H9 (cell line): Measurements from ENCODE around the gene CACNA1D. TPM values are rescaled to one million over a fixed set of nuclear protein-coding genes. Genes with fewer than 3 reads are reported as not detected.

Experiments used
- DNase-seq: peaks from one replicate; pipeline ENCODE4 v3.0.0-alpha.2; 2017
- H2AFZ ChIP-seq: one replicate; pipeline ENCODE4 v1.6.1; 2013; ENCODE audit warnings: mild to moderate bottlenecking, low read length, control low read depth, moderate library complexity
- H2AK5ac ChIP-seq: 2 replicates; pipeline ENCODE4 v1.6.1; 2013; ENCODE audit warnings: low read length, control low read depth, mixed read lengths; ENCODE audit not compliant: insufficient read length
- H2BK120ac ChIP-seq: one replicate; pipeline ENCODE4 v1.6.1; 2013; ENCODE audit warnings: low read depth, mild to moderate bottlenecking, low read length, control low read depth, inconsistent platforms; ENCODE audit not compliant: poor library complexity, severe bottlenecking
- H2BK12ac ChIP-seq: 2 replicates; pipeline ENCODE4 v1.6.1; 2013; ENCODE audit warnings: low read length, control low read depth, mixed read lengths, low read depth; ENCODE audit not compliant: insufficient read length
- H2BK15ac ChIP-seq: 2 replicates; pipeline ENCODE4 v1.6.1; 2013; ENCODE audit warnings: low read depth, low read length, control low read depth
- H2BK20ac ChIP-seq: one replicate; pipeline ENCODE4 v1.6.1; 2013; ENCODE audit warnings: low read depth, mild to moderate bottlenecking, low read length, control low read depth, inconsistent platforms; ENCODE audit not compliant: poor library complexity, severe bottlenecking
- H2BK5ac ChIP-seq: 2 replicates; pipeline ENCODE4 v1.6.1; 2013; ENCODE audit warnings: low read length, control low read depth, mixed read lengths; ENCODE audit not compliant: insufficient read length
- H3K14ac ChIP-seq: 2 replicates; pipeline ENCODE4 v1.6.1; 2013; ENCODE audit warnings: low read length, control low read depth; ENCODE audit not compliant: insufficient read depth
- H3K18ac ChIP-seq: 2 replicates; pipeline ENCODE4 v1.6.1; 2013; ENCODE audit warnings: low read depth, mild to moderate bottlenecking, mixed read lengths, low read length, control low read depth; ENCODE audit not compliant: insufficient read length
- H3K23ac ChIP-seq: 2 replicates; pipeline ENCODE4 v1.6.1; 2013; ENCODE audit warnings: low read length, control low read depth, mixed read lengths, low read depth; ENCODE audit not compliant: insufficient read length
- H3K23me2 ChIP-seq: 2 replicates; pipeline ENCODE4 v1.6.1; 2013; ENCODE audit warnings: low read depth, mild to moderate bottlenecking, mixed read lengths, low read length, control low read depth; ENCODE audit not compliant: insufficient read length, poor library complexity, severe bottlenecking
- H3K27ac ChIP-seq: 2 replicates; pipeline ENCODE4 v1.5.1; 2013; ENCODE audit warnings: low read length, control low read depth, mixed read lengths, low read depth; ENCODE audit not compliant: insufficient read length
- H3K27me3 ChIP-seq: 2 replicates; pipeline ENCODE4 v1.6.1; 2013; ENCODE audit warnings: low read length, control low read depth, inconsistent platforms; ENCODE audit not compliant: insufficient read depth
- H3K4ac ChIP-seq: 2 replicates; pipeline ENCODE4 v1.6.1; 2013; ENCODE audit warnings: low read depth, mild to moderate bottlenecking, control low read depth, inconsistent platforms, low read length, moderate library complexity
- H3K4me1 ChIP-seq: 2 replicates; pipeline ENCODE4 v1.6.1; 2013; ENCODE audit warnings: low read length, control low read depth, inconsistent platforms; ENCODE audit not compliant: insufficient read depth
- H3K4me2 ChIP-seq: 2 replicates; pipeline ENCODE4 v1.6.1; 2013; ENCODE audit warnings: low read length, control low read depth, mixed read lengths; ENCODE audit not compliant: insufficient read length, insufficient read depth
- H3K56ac ChIP-seq: 2 replicates; pipeline ENCODE4 v1.6.1; 2013; ENCODE audit warnings: low read depth, mild to moderate bottlenecking, mixed read lengths, low read length, control low read depth; ENCODE audit not compliant: insufficient read length
- H3K79me1 ChIP-seq: 2 replicates; pipeline ENCODE4 v1.6.1; 2013; ENCODE audit warnings: low read depth, mild to moderate bottlenecking, moderate library complexity, low read length, control low read depth, inconsistent platforms; ENCODE audit not compliant: insufficient read depth, poor library complexity, severe bottlenecking
- H3K79me2 ChIP-seq: 2 replicates; pipeline ENCODE4 v1.6.1; 2013; ENCODE audit warnings: low read length, control low read depth, inconsistent platforms; ENCODE audit not compliant: insufficient read depth
- H3K9ac ChIP-seq: 2 replicates; pipeline ENCODE4 v1.6.1; 2013; ENCODE audit warnings: low read length, control low read depth, mixed read lengths; ENCODE audit not compliant: insufficient read length; ENCODE audit errors: extremely low read depth
- H3K9me3 ChIP-seq: one replicate; pipeline ENCODE4 v1.6.1; 2013; ENCODE audit warnings: low read depth, low read length, inconsistent platforms; ENCODE audit not compliant: control insufficient read depth
- H3T11ph ChIP-seq: one replicate; pipeline ENCODE4 v1.6.1; 2013; ENCODE audit warnings: mild to moderate bottlenecking, low read length, control low read depth, inconsistent platforms
- H4K20me1 ChIP-seq: one replicate; pipeline ENCODE4 v1.6.1; 2013; ENCODE audit not compliant: control insufficient read depth, insufficient read length, insufficient read depth
- H4K5ac ChIP-seq: 2 replicates; pipeline ENCODE4 v1.6.1; 2013; ENCODE audit warnings: low read depth, mild to moderate bottlenecking, mixed read lengths, low read length, control low read depth; ENCODE audit not compliant: insufficient read length
- H4K8ac ChIP-seq: replicated peaks from 2 replicates; pipeline ENCODE4 v1.6.1; 2013; ENCODE audit warnings: low read length, control low read depth, mixed read lengths, low read depth; ENCODE audit not compliant: insufficient read length
- H4K91ac ChIP-seq: 2 replicates; pipeline ENCODE4 v1.6.1; 2013; ENCODE audit warnings: low read depth, mild to moderate bottlenecking, moderate library complexity, mixed read lengths, low read length, control low read depth; ENCODE audit not compliant: insufficient read length
- H3K27ac Mint-ChIP-seq, 3 experiments: 2 replicates in 2 of 3; 3 replicates in 1 of 3; pipeline ENCODE4 v1.8.0; 2020 to 2021; ENCODE audit warnings: mixed read lengths in 3 of 3, mild to moderate bottlenecking in 1 of 3, moderate library complexity in 1 of 3
- H3K27me3 Mint-ChIP-seq: 2 replicates; pipeline ENCODE4 v1.8.0; 2021; ENCODE audit warnings: low read depth, mild to moderate bottlenecking, moderate library complexity, mixed read lengths
- H3K36me3 Mint-ChIP-seq, 3 experiments: 2 replicates in 2 of 3; 3 replicates in 1 of 3; pipeline ENCODE4 v1.8.0; 2020 to 2021; ENCODE audit warnings: low read depth in 3 of 3, mixed read lengths in 3 of 3; ENCODE audit not compliant: insufficient read depth in 1 of 3
- H3K4me1 Mint-ChIP-seq, 2 experiments: 2 replicates each; pipeline ENCODE4 v1.8.0; 2020; ENCODE audit warnings: mixed read lengths in 2 of 2
- H3K4me3 Mint-ChIP-seq, 2 experiments: 2 replicates in 1 of 2; 3 replicates in 1 of 2; pipeline ENCODE4 v1.8.0; 2020 to 2021; ENCODE audit warnings: mild to moderate bottlenecking in 2 of 2, mixed read lengths in 2 of 2, moderate library complexity in 1 of 2
- H3K9me3 Mint-ChIP-seq, 2 experiments: 2 replicates in 1 of 2; 3 replicates in 1 of 2; pipeline ENCODE4 v1.8.0; 2020; ENCODE audit warnings: mild to moderate bottlenecking in 2 of 2, mixed read lengths in 2 of 2, moderate library complexity in 1 of 2
- CTCF ChIP-seq: fragments of 200-600 bp; sonication (generic); conservative IDR thresholded peaks from 3 replicates; pipeline ENCODE4 v1.8.0; 2021; ENCODE audit warnings: antibody characterized with exemption, mild to moderate bottlenecking
- WGBS: extraction: QIAGEN DNeasy Blood & Tissue Kit; methylation state at CpG from one replicate; pipeline ENCODE4 v1.1.7; 2013; ENCODE audit warnings: missing lambda C conversion rate, low lambda C conversion rate, mixed read lengths; ENCODE audit not compliant: insufficient read length; ENCODE audit errors: extremely low coverage; 5-methylcytosine and 5-hydroxymethylcytosine counted together
- total RNA-seq: library from RNA; stranded (reverse); gene quantifications from 2 replicates; pipeline ENCODE4 v1.2.1, GENCODE V29; 2021

CACNA1D gene
- total RNA-seq, 1 experiment from 2014 or later: 3.5 TPM

- Histone ChIP-seq H3K9ac (no peak overlapping the region), H3K23me2 (no peaks in the 10 kb centered on the region), H2BK15ac (no peak overlapping the region), H3K4me2 (no peak overlapping the region), H3K79me1 (no peaks in the 10 kb centered on the region), H2BK5ac (no peak overlapping the region), H3K27ac (no peak overlapping the region), H3K56ac (no peak overlapping the region), H2BK120ac (no peak overlapping the region), H2BK20ac (no peak overlapping the region), H2AFZ (no peak overlapping the region), H2AK5ac (no peak overlapping the region), H3K9me3 (no peaks in the 10 kb centered on the region), H3K14ac (no peak overlapping the region), H3K27me3 (no peaks in the 10 kb centered on the region), H3K23ac (no peak overlapping the region), H4K5ac (no peak overlapping the region), H3K79me2 (no peaks in the 10 kb centered on the region), H4K20me1 (no peaks in the 10 kb centered on the region), H3K4ac (no peak overlapping the region), H3K4me1 (no peaks in the 10 kb centered on the region), H2BK12ac (no peak overlapping the region), H3T11ph (no peak overlapping the region), H3K18ac (no peak overlapping the region), H4K8ac (no peak overlapping the region), H4K91ac (no peak overlapping the region)
- no peak for DNase-seq
- no CpG with 5 or more reads among the region's 14 CpGs for WGBS
- no peak for TF ChIP-seq CTCF
- Mint-ChIP-seq H3K27me3 (no peaks in the 10 kb centered on the region), H3K27ac (no peak overlapping the region), H3K4me3 (no peak overlapping the region), H3K36me3 (peaks cover 0 to 23% (median 14%) of the 10 kb centered on the region in 3 experiments; a peak in 6 of 7 replicates), H3K9me3 (no peaks in the 10 kb centered on the region), H3K4me1 (peaks cover 0 to 10% of the 10 kb centered on the region in 2 experiments; a peak in 2 of 4 replicates)
Observed at GRCh38 chr3:53822331-53822741, 327.9 kb downstream of the CACNA1D start.
